GM18870 (cell line): ENCODE data around the gene DNTTIP2.
"Not testable (repeated sequence)": the region's sequence is repeated elsewhere in the genome, so short reads cannot be mapped to it uniquely, and the experiment has no call there.

Experiments
- ATAC-seq: cut with Tn5 transposase; IDR thresholded peaks from one replicate; pipeline ENCODE4 v1.9.1; 2021; ENCODE audit warnings: moderate library complexity; ENCODE audit not compliant: unreplicated experiment

DNTTIP2 gene

DNA sequence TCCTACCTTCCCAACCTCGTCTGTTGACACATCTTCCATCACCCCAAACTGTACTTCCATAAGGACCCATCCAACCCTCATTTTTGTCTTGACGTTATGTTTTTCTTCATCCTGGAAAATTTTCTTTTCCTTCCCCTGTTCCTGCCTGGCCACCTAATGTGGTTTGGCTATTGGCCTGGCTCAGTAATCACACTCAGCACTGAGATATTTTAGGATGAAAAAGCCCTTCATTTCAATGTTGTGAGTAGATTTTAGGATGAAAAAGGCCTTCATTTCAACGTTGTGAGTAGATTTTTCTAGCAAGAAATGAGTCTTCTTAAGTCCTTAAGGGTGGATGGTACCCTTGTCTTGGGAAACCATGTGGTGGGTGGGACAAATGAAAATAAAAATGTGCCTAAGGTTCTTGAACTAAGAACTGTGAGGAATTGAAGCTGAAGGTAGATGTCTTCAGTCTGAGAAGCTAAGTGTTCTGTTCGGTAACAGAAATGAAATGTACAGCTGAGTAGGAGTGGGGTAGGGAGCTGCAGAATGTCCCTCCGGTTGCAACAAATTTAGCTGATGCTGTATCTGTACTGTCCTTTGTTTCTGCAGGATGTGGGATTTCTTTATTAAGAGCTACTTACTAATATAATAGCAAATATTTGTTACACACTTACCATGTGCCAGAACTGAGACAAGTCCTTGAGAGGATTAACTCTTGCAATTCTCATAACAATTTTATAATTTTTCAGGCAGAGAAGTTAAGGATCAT is 36.1 kb downstream of the DNTTIP2 start:
- ATAC-seq = no peak

DNA sequence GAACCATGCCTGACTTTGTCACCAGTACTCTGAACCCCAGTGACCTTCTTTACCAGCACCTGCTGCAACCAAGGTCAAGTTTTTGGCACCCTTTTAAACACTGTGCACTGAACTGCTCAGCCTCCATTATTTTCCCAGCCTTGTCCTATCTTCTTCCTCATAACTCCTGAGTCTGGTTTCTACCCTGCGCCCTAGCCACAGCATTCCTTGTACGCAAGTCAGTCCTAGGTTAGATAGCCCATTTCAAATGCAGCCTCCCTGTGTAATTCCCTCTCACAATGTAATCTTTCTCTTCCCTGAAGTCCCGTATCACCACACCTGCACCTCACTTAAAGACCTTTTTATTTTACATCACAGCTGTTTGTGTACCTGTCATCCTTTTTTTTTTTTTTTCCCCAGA is 37.2 kb downstream of the DNTTIP2 start:
- ATAC-seq = no peak

DNA sequence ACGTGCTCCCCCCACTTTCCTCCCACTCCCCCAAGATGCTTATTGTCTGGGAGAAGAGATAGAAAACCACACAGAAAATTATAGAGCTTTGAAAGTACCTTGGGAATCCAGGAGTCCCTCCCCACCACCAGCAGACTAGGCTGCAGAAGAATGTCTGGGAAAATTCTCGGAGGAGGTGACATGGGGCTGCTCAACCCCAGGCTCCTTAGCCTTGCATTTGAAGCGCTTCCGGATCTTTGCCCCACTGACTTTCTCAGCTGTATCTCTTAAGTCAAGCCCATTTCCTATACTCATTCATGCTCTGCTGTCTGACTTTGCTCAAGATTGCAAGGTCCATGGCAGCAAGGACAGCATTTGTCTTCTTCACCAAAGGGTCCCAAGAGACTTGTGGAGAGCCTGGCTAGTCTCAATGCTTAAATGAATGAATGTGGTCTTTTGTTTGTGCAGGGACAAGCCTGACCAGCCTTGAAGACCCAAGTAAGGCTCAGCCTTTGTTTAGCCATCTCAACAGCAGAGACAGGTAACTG is 38.0 kb downstream of the DNTTIP2 start:
- no peak for ATAC-seq

DNA sequence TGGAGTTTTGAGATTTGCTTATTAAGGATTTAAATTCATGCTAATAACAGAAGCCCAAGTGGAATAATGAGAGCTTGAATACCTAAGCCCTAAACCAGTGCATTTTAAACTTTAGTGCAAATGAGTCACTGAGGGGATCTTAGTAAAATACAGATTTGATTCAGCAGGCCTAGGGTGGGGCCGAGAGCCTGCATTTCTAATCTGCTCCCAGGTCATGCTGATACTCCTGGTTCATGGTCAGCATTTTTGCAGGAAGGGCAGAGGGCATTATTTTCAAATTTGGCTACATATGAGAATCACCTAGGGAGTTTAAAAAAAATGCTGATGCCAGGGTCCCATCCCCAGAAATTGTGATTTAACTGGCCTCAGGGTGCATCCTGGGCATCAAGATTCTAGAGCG is 39.3 kb downstream of the DNTTIP2 start:
- no peak for ATAC-seq

DNA sequence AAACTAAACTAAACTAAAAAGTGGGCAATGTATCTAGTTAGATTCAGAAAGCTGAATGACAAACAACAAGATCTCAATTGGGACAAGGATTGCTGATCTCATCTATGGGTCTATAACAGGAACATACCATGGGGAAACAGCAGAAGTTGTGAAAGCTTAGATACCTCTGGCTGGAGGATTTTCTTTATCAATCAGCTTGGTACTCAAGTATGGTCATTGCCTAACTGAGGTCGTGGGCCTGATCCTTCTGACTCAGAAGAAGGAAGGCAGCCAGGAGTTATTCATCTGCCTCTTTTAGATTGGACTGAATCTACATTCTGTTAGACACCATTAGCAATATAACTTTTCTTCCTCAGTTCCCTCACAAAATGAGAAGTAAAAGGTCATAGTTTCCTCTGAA is 39.7 kb downstream of the DNTTIP2 start:
- ATAC-seq = no peak

DNA sequence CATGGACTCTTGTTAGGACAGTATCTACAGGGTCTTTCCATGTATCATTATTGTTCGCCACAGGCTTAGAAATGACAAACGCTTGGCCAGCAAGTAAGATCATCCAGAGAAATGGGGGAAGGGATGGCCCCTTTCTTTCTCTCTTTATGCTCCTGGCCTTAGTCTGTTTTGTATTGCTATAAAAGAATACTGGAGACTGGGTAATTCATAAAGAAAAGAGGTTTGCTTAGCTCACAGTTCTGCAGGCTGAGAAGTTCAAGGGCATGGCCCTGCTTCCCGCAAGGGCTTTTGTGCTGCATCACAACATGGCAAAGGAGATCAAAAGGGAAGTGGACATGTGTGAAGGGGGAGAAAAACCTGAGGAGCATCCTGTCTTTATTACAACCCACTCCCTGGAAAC is 41.0 kb downstream of the DNTTIP2 start:
- ATAC-seq = no peak

DNA sequence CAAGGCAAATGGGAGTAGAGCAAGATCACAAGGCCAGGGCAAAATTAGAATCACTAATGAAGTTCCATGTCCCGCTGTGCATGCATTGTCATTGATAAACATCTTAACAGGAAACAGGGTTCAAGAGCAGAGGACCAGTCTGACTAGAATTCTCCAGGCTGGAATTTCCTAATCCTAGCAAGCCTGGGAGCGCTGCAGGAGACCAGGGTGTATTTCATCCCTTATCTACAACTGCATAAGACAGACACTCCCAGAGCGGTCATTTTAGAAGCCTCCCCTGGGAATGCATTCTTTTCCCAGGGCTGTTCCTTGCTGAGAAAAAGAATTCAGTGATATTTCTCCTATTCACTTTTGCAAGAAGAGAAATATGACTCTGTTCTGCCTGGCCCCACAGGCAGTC is 45.7 kb downstream of the DNTTIP2 start:
- ATAC-seq = not testable (repeated sequence)

DNA sequence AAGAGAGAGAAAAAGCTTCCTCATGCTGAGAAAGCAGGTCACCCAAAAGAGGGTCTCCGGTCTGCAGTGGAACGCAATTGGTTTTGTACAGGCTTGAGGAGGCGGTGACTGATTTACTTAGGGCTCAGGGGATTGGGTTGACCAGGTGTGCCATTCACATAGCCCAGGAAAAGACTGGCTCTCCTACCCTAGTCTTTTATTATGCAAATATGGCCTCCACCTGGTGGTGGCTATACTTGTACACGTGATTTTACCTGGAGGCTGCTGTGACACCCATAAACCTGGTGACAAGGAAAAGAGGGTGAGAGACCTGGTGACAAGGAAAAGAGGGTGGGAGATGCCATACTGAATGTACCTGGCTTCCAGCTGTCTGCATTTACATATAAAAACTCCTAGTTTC is 49.9 kb downstream of the DNTTIP2 start:
- no peak for ATAC-seq

DNA sequence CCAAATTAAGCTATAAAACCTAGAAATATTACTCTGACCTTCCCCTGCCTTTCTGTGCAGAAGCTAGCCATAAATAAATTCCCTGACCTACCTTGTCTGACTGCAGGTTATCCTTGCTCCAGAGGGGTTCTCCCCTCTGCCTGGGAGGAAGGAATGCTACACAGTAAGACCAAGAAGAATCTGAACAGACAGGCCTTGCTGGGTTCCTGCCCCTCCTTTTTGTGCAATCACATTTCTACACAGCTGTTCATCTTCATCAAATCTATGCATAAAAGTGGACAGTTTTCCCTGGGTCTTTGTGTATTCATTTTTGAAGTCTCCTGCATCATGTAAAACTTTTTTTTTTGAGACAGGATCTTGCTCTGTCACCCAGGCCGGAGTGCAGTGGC is 50.6 kb downstream of the DNTTIP2 start:
- ATAC-seq = no peak

DNA sequence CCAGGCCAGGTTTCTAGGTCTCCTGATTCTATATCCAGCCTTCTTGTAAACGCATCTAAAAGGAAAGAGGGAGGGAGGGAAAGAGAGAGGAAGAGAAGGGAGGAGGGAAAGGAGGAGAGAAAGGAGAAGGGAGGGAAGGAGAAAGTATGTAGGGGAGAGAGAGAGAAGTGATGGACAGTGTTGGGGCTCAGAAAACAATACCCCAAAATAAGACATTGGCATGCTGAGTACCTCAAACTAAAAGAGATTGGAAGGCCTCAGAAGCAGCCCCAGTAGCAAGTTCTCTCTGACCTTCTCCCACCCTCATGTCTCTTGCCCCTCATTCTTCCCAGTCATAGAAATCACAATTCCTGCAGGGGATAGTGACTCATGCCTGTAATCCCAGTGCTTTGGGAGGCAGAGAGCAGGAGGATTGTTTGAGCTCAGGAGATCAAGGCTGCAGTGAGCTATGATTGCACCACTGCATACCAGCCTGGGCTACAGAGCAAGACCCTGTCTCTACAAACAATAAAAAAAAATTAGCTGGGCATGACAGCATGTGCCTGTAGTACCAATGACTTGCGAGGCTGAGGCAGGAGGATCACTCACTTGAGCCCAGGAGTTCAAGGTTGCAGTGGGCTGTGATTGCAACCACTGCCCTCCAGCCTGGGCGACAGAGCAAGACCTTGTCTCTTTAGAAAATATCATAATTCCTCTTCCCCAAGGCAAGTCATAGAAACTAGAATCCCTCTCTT is 51.2 kb downstream of the DNTTIP2 start:
- ATAC-seq = no peak

DNA sequence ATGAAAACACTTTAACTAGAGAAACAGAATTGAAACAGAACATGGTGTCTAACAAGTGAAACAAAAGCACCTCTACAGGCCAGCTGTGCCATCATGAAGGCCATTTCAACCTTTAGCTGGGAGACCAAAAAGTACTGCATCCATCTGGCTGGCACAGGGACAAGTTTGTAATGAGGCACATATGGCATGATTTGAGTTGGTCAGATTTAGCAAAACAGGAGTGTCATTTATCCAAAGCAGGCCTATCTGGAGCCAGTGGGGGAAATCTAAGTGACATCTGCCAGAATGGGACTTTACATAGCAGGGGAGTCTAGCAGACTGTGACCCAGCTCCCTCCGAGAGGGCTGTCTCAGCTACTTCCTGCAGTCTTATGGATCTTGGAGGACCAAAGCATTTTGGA is 51.9 kb downstream of the DNTTIP2 start:
- ATAC-seq = no peak

DNA sequence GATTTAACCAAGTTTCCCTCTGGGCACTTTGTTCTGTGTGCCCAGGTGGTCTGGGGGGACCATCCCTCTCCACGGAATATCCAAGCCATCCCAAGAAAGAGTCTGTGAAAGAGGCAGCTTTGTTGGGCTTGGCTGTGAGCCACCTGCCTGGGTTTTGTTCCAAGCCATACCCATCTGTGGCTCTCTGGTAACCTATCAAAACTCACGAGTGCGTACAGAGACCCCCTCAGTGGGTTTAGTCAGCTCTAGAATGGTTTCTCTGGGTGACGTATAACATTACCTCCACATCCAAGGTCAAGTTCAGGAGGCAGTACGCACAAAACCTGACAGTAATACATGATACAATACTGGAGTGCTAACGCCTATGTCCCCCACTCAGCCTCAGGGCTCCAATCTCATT is 54.2 kb downstream of the DNTTIP2 start:
- no peak for ATAC-seq

DNA sequence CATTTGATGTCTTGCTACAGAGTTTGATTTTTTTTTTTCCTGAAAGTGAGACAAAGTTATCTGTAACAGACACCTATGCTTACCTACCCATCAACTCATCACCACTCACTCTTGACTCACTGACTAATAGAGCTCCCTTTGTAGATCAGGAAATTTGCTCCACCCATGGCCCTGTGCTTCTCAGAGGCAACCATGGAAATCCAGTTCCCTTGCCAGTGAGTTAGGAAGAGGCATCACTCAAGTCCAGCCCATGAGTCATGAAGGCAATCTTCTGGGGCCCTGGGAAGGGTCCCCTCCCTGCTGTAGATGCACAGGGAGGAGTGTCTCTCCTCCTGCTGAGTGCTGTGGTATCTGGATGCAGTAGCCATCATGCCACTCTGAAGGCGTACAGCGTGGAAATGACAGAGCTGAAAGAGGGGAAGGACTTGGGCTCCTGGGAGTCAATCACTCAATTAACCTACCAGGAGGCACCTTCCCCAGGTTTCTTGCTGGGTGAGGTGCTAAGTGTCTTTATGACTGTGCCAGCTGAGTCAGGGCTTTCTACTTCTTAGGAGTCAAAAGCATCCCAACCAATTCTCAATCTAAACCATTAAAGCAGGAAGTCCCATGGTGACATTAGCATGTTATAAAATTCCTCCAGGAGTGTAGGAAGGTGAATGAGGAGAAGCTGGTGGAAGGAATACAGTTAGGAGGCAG is 56.1 kb downstream of the DNTTIP2 start:
- ATAC-seq = no peak

DNA sequence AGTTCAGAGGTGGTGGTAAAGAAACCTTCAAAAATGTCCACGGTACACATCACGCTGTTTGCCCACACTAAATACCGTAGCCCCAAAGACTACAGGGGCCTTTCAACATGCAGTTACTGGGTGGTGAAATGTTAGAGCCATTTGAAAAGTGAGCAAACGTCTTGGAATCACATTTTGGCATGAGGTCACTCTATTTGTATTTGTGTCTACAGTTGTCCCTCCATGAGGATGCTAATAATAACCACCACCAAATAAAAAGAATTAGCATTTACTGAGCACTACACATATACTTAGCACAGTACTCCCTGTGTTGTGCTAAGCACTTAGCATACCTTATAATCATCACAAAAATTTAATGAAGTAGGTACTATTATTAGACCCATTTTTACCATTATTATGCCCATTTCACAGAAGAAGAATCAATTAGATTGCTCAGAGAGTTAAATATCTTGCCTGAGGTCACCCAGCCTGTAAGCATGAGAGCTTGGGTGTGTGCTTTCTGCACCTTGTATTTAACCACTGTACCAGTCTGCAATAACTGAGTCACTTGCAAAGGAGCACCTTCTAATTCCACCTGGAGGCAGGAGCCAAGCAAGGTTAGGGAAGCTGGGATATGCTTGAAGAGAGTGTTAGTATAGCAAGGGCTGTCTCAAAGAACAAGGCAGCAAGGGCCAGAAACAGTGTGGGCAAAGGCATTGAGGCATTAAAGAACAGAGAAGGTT is 57.4 kb downstream of the DNTTIP2 start:
- no peak for ATAC-seq

DNA sequence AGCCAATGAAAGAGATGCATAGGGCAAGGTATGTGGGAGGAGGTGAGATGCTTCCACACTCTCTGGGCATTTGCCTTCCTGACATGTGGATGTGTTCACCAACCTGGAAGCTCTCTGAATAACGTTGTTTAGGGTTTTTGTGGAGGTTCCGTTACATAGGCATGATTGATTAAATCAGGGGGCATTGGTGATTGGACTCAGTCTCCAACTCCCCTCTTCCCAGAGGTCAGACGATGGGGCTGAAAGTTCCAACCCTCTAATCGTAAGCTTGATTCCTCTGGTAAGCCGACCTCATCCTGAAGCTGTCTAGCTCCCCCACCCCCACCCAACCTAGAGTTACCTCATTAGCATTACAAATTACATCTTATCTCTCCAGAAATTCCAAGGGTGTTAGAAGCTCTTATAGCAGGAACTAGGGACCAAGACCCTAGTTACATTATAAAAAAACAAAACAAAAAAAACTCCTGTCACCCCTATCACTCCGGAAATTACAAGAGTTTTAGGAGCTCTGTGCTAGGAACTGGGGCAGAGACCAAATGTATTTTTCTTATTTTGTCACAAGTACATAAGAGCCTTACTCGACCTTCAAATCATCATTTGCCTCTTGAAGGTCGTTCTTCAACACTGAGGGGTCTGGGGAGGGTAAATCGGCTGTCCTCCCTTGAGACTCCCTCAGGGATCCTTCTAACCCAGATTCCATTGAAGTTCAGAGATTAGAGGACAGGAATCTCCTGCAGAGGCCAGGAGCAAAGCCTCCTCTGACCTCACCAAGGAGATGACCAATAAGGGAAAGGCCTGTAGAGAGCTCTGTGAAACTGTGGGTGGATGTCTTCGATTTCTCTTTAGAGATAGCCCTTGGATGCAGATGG is 58.2 kb downstream of the DNTTIP2 start:
- ATAC-seq = no peak

DNA sequence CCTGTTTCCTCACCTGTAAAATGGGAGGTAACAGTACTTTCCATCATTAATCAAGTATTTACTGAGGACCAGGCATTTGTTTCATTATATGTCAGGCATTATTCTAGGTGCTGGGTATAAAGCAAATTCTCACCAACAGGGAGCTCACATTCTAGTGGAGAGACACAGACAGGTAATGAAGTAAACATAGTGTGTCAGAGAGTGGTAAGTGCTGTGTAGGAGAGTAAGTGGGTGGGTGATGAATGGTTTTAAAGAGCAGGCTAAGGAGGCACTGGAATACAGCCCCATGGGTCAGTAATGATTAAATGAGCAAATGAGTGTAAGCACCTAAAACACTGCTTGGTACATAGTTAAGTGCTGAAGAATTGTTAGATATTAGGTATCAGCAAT is 60.4 kb downstream of the DNTTIP2 start:
- ATAC-seq = no peak

DNA sequence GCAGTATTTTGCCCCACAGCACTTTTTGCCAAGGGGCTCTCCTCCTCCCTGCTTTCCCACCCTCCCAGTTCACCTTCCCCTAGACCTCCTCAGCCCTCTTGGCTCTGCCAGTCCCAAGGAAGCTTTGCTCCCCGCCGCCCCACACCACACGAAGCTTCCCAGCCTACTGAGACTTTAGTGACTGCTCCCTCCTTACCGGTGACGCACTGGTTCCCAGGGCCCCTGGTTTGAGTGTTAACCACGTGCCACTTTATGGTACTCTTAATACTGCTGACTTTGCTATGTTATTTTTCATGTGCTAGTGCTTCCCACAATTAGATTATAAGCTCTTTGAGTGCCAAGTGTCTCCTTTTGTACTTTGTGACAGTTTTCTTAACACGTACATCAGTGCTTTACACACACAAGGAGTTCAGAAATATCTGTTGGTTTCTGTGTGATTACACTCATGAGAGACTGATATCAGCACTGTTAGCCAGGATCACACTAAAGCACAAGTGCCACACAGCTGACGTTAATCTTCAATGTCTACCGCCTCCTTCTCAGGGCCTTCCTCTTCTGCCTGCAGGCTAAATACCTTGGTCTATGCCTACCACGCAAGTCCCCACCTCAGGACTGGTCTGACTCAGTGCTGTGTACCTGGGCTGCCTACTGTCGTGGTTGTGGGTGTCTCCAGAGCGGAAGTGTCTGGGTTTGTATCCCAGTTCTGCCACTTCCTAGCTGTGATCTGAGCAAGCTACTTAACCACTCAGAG is 61.0 kb downstream of the DNTTIP2 start:
- peak; percentile 74 for ATAC-seq

DNA sequence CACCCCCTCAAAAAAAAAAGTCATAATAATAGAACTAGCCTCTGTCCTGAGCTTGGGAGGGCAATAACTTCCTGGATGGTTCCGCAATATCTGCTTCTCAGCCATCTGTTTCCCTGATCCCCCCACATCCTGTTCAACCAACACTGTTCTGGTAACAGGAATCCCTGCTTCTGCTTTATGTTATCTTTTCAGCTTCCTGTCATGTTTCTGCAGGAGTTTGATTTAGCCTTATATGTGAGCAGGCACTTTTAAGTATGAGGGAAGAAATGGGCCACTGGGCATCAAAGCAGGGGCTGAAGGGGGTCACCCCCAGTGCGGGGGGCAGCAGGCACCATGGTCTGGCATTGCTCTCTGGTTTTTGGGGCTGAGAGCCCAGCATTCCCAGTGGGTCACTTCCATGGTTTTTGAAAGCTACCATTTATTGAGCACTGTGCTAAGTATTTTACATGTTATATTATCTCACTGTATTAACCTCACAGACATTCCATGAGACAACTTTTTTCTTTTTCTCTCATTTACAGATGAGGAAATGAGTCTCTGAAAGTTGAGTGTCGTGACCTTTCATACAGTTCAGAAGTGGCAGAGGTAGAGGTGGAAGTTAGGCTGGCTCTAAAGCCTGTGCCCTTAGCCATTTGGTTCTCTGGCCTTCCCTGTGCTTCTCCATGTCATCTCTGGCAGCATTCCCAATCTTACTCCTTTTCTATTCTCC is 61.9 kb downstream of the DNTTIP2 start:
- ATAC-seq = no peak
